Activated CD8-positive, alpha-beta memory T cell treated with anti-CD3 and anti-CD28 coated beads, Interleukin-2, amount 50 U/mL, for 4 hours (primary cell): ENCODE data around the gene C6.
"Not testable (repeated sequence)": the region's sequence is repeated elsewhere in the genome, so short reads cannot be mapped to it uniquely, and the experiment has no call there.

Experiments
- DNase-seq: peaks from one replicate; pipeline ENCODE4 v3.0.0-alpha.2; 2020

C6 gene

GRCh38 chr5:41196197-41196596 lies 17.1 kb downstream of the C6 start:
- DNase-seq, result no peak

- DNase-seq, result no peak
Measured at GRCh38 chr5:41195228-41195627, 18.1 kb downstream of the C6 start.

DNA sequence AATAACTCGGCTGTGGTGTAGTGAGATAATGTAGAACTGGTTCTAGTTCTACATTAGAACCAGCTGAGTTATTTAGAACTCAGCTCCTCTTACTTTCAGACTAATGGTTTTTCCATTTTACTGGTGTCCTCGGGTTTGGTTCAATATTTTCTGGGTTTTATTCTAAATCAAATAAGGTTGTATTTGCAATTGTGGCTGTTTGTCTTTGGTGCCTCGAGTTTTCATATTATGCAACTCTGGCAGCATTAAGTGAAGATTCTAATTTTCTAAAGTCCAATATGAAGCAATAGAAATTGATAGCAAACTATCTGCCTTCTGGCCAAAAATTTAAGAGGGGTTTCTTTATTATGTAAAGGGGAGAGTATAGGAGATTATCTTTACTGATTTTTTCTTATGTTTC lies 19.0 kb downstream of the C6 start:
- DNase-seq, result no peak

GRCh38 chr5:41193456-41194205 lies 19.7 kb downstream of the C6 start:
- no peak for DNase-seq

DNA sequence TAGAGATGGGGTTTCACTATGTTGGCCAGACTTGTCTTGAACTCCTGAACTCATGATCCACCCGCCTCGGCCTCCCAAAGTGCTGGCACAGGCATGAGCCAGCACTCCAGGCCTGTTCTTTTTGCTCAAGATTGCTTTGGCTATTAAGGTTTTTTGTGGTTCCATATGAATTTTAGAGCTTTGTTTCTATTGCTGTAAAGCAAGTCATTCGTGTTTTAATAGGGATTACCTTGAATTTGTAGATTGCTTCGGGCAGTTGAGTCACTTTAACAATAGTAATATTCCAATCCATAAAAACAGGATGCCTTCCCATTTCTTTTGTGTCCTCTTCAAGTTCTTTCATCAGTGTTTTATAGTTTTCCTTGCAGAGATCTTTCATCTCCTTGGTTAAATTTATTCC lies 22.1 kb downstream of the C6 start:
- DNase-seq, result no peak

- no peak for DNase-seq
Measured at GRCh38 chr5:41186143-41186542, 27.2 kb downstream of the C6 start.

GRCh38 chr5:41183331-41183730 lies 30.0 kb downstream of the C6 start:
- DNase-seq, result not testable (repeated sequence)

GRCh38 chr5:41182666-41183065 lies 30.7 kb downstream of the C6 start:
- DNase-seq, result no peak

DNA sequence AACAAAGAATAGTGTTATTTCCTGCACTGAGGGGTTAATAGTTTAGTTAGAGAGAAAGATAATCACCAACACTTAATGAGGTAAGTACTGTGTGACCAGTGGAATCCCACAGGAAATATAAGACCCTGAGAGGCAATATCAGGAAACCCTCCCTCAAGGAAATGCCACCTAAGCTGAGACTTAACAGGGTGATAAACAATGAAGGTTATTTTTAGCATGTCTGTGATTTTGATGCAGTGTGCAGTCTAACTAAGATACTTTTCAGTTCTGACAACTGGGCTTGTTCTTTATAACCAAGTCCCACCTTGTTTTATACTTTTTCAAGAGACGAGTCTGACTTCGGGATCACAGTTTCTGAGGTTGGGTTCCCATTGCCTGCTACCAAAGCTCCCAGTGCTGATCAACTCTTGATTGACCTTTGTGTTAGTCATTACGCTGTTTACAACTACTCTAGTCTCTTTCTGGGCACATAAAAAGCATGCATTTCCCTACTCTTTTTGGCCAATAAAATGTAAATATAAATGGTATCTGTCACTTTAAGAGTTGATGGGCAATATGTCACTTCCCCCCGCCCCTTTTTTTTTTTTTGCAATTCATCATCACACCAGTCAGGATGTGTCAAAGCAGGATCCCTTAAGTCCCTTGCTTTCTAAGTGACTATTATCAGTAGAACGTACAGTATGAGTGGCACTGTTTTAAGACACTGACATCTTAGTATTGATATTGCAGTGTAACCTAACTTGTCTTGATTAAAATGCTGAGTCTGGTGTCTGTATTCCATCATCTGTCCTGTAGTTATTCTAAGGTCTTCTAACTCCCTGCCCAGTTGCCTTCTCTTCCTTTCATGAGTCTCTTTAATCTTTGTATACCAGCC lies 31.4 kb downstream of the C6 start:
- no peak for DNase-seq

- DNase-seq, result no peak
Measured at GRCh38 chr5:41176952-41177351, 36.4 kb downstream of the C6 start.

GRCh38 chr5:41172012-41172411 lies 41.3 kb downstream of the C6 start:
- DNase-seq, result no peak

DNA sequence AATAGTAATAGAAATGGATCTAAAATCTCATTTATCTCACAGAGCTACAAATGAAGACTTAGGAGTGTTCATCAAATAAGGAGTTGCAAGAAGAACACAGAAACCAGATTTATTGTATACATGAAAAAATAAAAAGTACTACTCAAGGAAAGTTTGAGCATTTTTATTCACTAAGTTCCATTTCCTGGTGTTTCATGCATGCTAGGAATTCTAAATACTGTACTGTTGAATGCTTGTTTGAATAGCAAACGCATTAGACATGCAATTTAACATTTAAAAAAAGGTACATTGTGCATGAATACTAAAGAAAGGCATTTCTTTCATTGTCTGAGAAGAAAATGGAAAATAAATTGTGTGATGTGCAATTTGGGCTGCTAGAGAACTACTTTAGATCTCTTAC lies 52.1 kb downstream of the C6 start:
- DNase-seq, result no peak

DNA sequence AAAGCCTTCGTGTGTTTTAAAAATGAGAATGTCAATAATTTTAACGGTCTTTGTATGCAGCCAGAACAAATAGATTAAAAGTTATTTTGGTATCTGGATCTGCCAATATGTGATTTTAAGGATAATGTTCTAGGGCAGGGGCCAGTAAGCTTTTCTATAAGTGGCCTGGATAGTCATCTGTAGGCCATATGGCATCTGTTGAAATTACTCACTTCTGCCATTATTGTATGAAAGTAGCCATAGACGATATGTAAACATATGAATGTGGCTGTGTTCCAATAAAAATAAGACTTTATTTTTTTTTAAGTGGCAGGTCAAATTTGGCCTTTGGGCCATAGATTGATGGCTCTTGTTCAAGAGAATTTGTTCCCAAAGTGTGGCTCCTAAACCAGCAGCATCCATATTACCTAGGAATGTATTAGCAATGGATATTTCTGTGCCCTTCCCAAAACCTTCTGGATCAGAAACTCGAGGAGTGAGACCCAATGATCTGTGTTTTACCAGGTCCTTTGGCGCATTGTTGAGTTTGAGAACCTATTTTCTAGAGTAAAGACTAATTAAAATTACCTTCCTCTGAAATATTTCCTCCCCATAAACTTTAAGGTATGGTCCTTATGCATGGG lies 55.9 kb downstream of the C6 start:
- no peak for DNase-seq

GRCh38 chr5:41156739-41157138 lies 56.6 kb downstream of the C6 start:
- DNase-seq, result no peak

- no peak for DNase-seq
Measured at GRCh38 chr5:41154491-41154890, 58.8 kb downstream of the C6 start.

GRCh38 chr5:41151564-41151963 lies 61.8 kb downstream of the C6 start:
- no peak for DNase-seq

- no peak for DNase-seq
Measured at GRCh38 chr5:41148448-41148847, 64.9 kb downstream of the C6 start.

DNA sequence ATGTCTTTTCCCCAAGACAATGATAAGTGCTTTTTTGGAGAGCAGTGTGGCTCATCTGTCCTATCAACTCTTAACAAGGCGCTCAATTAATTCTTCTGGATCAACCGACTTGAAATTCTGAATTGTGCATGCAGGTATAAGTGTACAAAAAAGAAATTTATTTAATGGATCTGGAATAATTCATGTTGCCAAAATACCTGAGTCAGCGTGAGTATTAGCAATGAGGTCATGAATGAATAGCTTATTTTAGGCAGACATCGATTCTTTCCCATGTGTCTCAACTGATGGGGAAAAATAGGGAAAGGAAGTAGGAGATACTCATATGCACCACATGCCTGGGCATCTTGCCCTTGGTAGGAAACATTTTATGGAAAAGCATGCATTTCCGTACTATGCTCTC lies 68.0 kb downstream of the C6 start:
- DNase-seq, result no peak

DNA sequence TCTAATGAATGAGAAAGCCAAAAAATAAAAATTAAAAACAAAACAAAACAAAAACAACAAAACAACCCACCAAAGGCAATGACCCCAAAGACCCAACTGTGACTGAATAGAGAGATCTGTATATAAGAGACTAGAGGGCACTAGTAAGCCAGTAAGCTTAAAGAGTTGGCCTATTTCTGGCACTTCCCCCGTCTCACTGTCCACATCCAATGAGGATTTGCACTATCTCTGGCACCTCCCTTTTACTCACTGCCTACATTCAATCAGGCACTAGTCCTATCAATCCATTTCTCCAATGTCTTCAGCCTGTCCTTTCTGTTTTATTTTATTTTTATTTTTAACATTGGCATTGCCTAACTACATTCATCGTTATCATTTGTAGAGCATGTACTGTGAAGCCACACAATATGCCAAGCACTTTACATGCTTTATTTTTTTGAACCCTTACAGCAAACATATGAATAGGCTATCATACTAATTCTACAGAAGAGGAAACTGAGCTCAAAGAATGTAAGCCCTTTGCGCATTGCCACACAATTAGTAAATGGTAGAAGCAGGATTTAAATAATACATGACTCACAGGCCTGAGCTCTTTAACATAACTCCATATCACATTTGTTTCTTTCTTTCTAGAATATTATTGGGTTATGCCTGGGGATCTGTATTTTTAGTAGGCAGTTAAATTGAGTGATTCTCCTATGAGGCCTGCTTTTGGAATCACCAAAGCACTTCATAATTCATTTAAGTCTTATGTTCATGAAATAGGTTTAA lies 70.0 kb downstream of the C6 start:
- DNase-seq, result no peak

DNA sequence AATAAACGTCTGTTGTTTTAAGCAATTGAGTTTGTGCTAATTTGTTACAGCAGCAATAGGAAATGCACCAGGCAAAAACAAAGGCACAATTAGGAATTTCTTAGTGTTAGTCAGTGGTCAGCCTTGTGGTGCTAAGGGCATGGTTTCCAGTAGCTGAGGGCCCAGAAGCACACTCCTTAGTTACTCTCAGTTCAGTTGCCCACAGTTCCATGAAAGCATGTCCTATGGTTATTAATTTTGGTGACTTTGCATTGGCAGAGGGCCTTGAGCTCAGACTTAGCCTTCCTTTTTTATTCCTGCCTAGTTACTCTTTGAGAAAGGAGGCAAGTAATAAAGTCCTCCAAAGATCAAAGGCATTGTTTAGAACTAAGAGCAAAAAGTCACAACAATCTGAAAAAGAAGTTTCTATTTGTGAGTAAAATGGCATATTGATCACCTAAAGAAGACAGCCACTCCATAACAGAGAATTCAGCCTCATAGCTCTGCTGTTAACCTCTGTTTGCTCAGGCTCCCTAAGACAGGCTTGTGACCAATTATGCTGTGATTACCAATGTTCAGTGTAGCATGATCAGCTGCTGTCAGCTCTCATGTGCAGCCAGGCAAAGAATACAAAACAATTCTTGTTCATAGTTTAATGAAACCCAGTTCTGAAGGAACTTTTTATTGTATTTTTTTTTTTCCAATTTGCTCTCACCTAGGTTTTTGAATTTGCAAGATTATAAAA lies 85.2 kb downstream of the C6 start:
- DNase-seq, result no peak

GRCh38 chr5:41122459-41122858 lies 90.9 kb downstream of the C6 start:
- no peak for DNase-seq

GRCh38 chr5:41120600-41120999 lies 92.7 kb downstream of the C6 start:
- DNase-seq, result no peak
